GM19438 (cell line): ENCODE results near the gene ASPHD2.

ENCODE experiments used
- ATAC-seq: cut with Tn5 transposase; IDR thresholded peaks from one replicate; pipeline ENCODE4 v1.9.1; 2021; ENCODE audit warnings: low read depth; ENCODE audit not compliant: unreplicated experiment

ASPHD2 gene

GRCh38 chr22:26494506-26494905 is 65.4 kb downstream of the ASPHD2 start:
- ATAC-seq, result no peak
